Activated naive CD4-positive, alpha-beta T cell treated with Interleukin-2 at 50 U/mL for 16 hours (primary cell): Measurements from ENCODE around the gene TBC1D10A.

Source experiments
- DNase-seq: peaks from one replicate; pipeline ENCODE4 v3.0.0-alpha.2; 2020

Gene TBC1D10A

DNA sequence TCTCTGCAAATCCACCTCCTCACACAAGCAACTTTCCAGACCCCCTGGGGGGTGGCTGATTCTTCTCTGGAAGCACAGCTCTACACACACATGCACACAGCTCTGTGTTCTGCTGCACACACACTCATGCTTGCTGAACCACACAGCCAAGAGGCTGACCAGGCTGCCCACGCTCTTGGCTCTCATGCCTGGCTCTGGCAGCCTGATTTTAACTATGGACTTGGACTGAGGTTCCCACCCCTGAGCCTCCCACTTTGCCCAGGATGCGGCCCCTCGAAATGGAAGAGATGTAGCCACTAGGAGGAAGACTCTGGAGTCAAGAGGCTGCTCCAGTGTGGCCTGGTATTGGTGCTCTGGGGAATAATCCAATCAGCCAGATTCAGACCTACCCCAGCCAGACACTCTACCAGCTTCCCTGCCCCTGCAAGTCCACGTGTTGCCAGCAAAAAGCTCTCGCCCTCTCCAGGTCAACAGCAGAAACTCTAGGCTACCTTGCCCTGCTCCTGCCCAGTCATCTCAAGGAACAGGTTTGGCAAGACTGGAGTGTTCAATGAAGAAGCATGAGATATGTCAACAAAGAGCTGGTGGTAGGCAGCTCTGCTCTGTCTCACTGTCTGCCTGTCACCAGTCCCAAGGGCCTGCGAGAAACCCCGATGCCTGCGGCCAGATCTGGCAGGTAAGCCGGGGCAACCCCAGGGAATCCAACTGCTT, 28.6 kb downstream of the TBC1D10A start:
- no peak for DNase-seq

GRCh38 chr22:30297276-30297990, 29.3 kb downstream of the TBC1D10A start:
- no peak for DNase-seq

DNA sequence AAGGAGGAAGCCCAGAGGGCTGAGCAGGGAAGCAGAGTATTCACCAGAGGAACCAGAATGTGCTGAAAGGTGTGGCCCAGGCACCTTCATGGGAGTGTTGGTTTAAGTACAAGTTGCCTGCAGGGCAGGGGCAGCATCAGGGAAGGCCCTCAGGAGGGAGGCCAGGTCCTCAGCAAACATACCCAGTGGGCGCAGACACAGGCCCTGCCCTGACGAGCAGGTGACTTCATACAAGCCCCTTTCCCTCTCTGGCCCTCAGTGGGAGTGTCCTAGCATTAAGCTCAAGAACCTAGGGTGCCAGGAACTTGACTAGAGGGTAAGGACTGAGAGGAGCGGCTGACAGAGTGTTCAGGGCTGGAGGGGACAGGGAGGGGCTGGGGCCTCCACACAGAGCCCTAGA, 29.9 kb downstream of the TBC1D10A start:
- DNase-seq, result no peak

GRCh38 chr22:30296324-30296723, 30.4 kb downstream of the TBC1D10A start:
- DNase-seq, result no peak

DNA sequence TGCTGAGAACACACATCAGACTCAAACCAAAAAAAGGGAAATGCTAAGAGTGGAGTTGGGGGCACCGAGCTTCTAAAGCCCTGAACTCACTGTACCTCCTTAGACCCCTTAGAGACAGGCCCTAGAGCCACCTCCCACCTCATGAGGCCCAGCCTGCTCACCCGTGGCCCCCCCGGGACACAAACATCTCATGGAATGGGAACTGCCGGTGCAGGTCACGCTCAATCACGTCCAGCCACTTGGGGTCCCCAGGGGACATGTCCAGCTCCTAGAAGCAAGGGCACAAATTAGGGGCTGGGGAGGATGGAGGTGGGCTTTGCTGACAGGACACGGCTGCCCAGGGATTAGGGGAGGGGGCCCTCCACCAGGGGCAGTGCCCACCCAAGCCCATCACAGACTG, 31.2 kb downstream of the TBC1D10A start:
- DNase-seq, result no peak

DNA sequence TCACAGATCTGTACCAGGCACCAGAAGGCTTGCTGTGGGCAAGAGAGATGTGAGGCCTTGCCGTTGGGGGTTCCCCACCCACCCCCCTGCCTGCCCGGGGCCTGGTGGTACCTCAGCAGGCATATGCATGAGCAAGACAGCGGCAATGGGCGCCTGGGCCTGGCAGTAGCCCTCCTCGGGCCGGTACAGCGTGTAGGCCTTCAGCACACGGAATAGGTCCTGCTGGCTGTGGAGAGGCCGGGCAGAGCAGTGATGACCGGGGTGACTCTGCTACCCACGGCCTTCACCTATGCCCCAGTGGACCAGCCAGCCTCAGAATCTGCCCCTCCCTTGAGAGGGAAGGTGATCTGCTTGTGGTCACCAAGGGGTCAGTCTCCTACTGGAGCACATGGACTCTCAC, 31.9 kb downstream of the TBC1D10A start:
- DNase-seq, result no peak

GRCh38 chr22:30294066-30294465, 32.7 kb downstream of the TBC1D10A start:
- no peak for DNase-seq

DNA sequence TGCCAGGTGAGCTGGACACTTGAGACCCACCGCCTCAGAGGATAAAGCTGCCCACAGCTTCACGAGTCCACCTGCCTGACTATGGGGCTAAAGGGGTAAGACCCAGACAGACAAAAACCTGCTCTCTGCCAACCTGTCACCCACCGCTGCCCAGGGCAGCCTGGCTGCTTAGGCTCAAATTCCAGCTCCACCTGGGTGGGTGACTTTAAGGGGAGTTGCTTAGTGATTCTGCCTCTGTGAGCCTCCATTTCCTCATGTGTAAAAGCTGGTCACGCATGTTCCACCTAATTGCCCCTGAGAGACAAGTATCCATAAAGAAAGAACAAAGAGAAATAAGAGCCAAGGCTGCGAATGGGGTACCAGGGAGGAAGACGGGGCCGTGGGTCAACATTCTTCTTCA, 33.7 kb downstream of the TBC1D10A start:
- DNase-seq, result no peak

DNA sequence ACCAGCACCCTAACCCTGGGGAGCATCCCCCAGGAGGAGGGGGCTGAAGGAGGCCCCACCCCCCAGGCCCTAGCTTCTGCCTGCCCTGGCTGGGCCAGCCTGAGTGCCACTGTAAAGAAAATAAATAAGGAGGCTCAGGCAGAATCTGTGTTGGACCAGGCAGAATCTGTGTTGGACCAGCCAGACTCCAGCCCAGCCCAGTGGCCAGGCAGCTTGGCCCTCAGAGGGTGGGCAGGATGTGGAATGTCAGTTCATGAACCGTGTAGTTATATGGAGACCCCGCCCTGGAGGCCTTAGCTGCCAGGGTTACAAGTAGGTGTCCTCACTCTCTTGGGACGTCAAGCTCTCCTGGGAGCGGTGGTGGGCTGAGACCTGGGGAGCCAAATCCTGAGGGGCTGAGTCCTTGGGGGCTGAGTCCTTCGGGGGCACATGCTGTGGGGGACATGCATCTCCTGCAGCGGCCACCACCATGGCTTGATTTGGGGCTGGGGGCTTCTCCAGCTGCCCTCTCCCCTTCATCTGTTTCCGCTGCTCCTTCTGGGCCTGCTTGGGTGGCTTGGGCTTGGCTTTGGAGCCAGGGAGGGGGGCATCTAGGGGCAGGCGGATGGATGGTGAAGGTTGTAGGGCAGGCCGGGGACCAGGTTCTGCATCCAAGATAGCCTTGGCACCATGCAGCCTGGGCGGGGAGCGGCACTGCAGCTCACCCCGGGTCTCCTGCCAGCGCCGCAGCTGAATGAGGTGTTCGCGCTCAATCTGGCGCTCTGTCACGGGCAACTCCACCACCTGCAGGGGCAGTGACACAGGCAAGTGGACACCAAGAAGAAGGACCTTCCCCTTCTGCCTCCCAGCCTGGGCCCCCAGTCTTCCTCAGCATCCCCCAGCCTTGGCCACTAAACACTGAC, 34.4 kb downstream of the TBC1D10A start:
- DNase-seq, result no peak

- no peak for DNase-seq
Measured at GRCh38 chr22:30291058-30291892, 35.5 kb downstream of the TBC1D10A start.

- no peak for DNase-seq
Measured at GRCh38 chr22:30290342-30291057, 36.2 kb downstream of the TBC1D10A start.

- DNase-seq, result no peak
Measured at GRCh38 chr22:30289980-30290313, 36.8 kb downstream of the TBC1D10A start.

DNA sequence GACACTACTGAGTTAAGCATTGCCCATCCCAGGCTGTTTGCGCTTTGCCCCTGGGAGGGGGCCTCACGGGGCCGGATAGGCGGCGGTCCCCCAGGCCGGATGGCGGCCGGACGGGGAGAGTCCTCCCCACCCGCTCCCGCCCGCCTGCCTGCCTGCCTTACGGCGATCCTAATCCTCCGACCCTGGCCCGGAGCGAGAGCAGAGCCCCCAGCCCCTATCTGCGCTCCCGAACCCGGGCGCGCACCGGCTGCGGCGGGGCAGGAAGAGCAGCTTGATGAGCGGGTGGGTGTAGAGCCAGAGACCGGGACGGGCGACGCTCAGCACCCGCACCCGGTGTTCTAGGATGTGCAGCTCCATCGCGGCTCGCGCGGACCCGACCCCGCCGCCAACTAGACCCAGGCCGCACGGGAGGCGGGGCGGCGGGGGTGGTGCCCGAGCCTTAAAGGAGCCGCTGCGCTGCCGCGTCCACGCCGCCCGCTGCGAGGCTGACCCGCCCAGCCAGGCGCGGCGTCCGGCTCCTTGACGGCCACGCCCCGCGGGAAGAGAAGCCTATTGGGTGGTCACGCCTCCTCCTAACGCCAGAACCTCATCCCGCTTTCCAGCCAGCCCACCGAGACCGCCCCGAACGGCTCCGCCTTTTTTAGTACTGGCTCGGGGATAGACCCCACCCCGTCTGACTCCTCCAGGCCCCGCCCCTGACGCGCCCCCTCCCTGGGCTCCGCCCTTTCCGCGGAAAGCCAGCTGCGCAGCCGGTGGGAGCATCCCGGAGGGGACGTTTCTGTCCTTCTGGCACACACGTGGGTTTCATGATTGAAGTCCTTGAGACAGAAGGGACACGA, 37.4 kb downstream of the TBC1D10A start, which contains the start of gene CASTOR1:
Gene CASTOR1 (minus strand): TSS at position 365 of the 839 bp plus-strand sequence. CDS start 8 bp downstream, at position 357.
- DNase-seq, result peak; percentile 90

GRCh38 chr22:30288419-30289140, 38.2 kb downstream of the TBC1D10A start:
- no peak for DNase-seq

- DNase-seq, result peak; percentile 91
Measured at GRCh38 chr22:30287648-30288418, 38.9 kb downstream of the TBC1D10A start.

- peak; percentile 90 for DNase-seq
Measured at GRCh38 chr22:30286813-30287647, 39.7 kb downstream of the TBC1D10A start.

GRCh38 chr22:30286331-30286730, 40.4 kb downstream of the TBC1D10A start:
- DNase-seq, result no peak

DNA sequence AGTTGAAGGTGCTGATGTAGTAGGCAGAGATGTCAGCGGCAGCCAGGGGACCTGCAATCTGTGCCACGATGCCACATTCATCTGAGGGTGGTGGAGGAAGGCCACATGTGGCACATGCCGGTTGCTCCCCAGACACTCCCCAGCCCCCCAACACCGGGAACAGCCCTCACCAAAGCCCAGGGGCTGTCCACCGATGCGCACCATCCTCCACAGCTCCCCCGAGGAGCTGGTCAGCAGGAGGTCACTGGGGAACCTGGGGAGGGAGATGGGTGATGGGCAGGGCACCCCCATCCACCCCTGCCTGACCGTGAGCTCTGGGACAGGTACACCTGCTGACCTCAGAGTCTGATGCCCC, 40.9 kb downstream of the TBC1D10A start:
- no peak for DNase-seq
